HG02943 (cell line): Measurements from ENCODE around the gene TMEM184B.

Experiments
- ATAC-seq: cut with Tn5 transposase; IDR thresholded peaks from one replicate; pipeline ENCODE4 v1.9.1; 2021; ENCODE audit warnings: mild to moderate bottlenecking, low read depth, moderate library complexity; ENCODE audit not compliant: unreplicated experiment

The TMEM184B gene

GRCh38 chr22:38272373-38273134, at the start of gene TMEM184B:
Gene TMEM184B (minus strand): TSS chr22:38273010. CDS start chr22:38247961, 25,049 bp downstream.
- ATAC-seq, result no peak

- no peak for ATAC-seq
These were observed 48.0 kb upstream of the TMEM184B start for GRCh38 chr22:38320605-38321402.

GRCh38 chr22:38318792-38319773, 46.3 kb upstream of the TMEM184B start:
- no peak for ATAC-seq

GRCh38 chr22:38317995-38318715, 45.3 kb upstream of the TMEM184B start:
- no peak for ATAC-seq

- no peak for ATAC-seq
These were observed 44.5 kb upstream of the TMEM184B start, which contains the start of gene CSNK1E for GRCh38 chr22:38317122-38317994. Gene CSNK1E (minus strand): TSS chr22:38317433. CDS start chr22:38314157, 3,276 bp downstream.

- no peak for ATAC-seq
These were observed 43.7 kb upstream of the TMEM184B start for GRCh38 chr22:38316364-38317121.

GRCh38 chr22:38315823-38316363, 43.1 kb upstream of the TMEM184B start:
- ATAC-seq, result no peak

- ATAC-seq, result no peak
These were observed 42.4 kb upstream of the TMEM184B start for GRCh38 chr22:38314933-38315822.

GRCh38 chr22:38314051-38314932, 41.5 kb upstream of the TMEM184B start:
- ATAC-seq, result no peak

- no peak for ATAC-seq
These were observed 40.7 kb upstream of the TMEM184B start for GRCh38 chr22:38313384-38313955.

GRCh38 chr22:38312261-38312800, 39.5 kb upstream of the TMEM184B start:
- no peak for ATAC-seq

- no peak for ATAC-seq
These were observed 38.5 kb upstream of the TMEM184B start for GRCh38 chr22:38311323-38311620.

- no peak for ATAC-seq
These were observed 37.9 kb upstream of the TMEM184B start for GRCh38 chr22:38310518-38311322.

GRCh38 chr22:38309614-38310517, 37.1 kb upstream of the TMEM184B start:
- no peak for ATAC-seq
